NCI-H1436 treated with DMSO at 0.1 percent for 48 hours (cell line): Measurements from ENCODE around the gene OR5K4.

Experiments
- DNase-seq: peaks from one replicate; lab custom pipeline; 2025; lab: John Stamatoyannopoulos, UW

OR5K4 gene

DNA sequence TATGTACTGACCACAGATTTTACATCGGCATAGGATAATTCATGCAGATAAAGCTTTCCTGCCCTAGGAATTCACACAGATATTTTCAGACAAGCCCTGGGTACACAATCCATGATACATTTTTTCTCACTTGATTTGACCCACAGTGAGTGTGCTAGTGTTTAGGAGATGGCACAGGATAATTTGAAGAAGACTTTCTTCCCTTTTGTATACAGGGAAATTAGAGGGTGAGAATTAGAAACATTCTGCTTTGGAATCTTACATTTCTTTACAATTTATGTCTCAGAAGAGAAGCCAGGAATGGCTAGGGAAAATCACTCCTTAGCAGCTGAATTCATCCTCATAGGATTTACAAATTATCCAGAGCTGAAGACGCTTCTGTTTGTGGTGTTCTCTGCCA is at the start of gene OR5K4:
TSS of gene OR5K4 (plus strand) at position 301 of the 400 bp plus-strand sequence. CDS start at position 301, 0 bp downstream.
- DNase-seq, result no peak

DNA sequence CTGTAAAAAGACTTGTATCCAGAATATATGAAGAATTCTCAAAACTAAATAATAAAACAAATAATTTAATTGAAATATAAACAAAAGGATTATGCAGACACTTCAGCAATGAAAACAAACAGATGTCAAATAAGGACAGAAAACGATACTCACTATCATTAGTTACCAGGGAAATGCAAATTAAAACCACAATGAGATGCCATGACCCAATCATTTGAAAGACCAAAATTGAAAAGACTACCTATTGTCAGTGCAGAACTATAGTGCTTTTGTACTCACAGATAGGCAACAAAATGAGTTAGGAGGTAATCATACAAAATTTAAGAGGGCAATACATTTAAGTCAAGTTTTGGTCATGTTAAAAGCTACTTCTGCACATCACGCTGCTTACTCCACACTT is 31.6 kb upstream of the OR5K4 start:
- no peak for DNase-seq

- DNase-seq, result no peak
These were observed 31.0 kb upstream of the OR5K4 start for GRCh38 chr3:98322686-98323085.

- DNase-seq, result no peak
These were observed 30.2 kb upstream of the OR5K4 start for GRCh38 chr3:98323425-98323824.

DNA sequence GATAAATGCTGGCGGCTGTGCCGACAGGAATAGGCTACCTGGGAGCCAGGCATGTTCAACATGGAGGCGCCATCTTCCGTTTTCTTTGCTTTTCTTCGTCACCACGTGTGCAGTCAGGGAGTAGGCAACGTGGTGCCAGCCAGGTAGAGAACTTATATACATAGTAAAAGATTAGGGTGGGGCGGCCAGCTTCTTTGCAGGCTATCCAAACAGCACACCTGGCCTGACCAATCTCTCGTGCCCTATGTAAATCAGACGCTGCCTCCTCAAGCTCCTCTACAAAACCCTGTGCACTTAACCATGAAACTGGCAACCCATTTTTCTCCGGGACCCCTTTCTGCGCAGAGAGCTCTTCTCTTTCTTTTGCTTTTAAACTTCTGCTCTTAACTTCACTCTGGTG is 28.6 kb upstream of the OR5K4 start:
- DNase-seq, result no peak

GRCh38 chr3:98326105-98326893 is 27.4 kb upstream of the OR5K4 start:
- DNase-seq, result no peak

DNA sequence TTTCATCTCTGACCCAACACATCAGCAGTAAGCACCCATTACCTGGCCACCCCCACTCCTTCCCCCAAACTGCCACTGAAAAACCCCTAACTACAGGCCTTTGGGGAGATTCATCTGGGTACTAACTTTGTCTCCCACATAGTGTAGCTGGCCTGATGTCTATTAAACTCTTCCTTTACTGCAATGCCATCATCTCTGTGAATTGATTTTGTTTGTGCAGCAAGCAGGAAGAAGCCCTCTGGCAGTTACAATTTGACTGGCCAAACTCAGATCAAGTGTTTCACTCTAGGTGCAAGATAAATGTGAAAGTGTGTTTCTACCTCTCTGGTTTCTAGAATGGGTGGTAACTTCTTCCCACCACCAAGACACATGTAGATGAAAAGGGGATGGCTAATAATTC is 26.7 kb upstream of the OR5K4 start:
- DNase-seq, result no peak

DNA sequence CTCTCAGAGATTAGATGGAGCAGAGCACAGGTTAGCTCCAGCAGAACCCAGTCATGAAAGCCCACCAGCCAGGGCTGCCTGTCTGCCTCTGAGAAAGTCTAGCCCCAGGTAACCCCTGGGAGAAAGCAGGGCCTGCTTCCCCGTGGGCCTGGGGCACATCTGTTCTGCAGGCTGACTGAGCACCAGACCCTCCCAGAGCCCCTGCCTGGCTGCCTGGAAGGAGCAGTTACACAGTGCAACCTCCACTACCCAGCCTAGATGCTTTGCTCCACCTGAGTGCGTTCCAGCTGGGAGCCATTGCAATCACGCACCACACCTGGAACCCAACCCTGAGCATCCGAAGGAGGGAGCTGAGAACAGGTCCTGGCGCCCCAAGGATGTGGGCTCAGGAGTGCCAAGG is 24.7 kb upstream of the OR5K4 start:
- DNase-seq, result no peak

- no peak for DNase-seq
These were observed 24.1 kb upstream of the OR5K4 start for GRCh38 chr3:98329392-98330124.

- DNase-seq, result no peak
These were observed 22.3 kb upstream of the OR5K4 start for GRCh38 chr3:98331329-98331728.

DNA sequence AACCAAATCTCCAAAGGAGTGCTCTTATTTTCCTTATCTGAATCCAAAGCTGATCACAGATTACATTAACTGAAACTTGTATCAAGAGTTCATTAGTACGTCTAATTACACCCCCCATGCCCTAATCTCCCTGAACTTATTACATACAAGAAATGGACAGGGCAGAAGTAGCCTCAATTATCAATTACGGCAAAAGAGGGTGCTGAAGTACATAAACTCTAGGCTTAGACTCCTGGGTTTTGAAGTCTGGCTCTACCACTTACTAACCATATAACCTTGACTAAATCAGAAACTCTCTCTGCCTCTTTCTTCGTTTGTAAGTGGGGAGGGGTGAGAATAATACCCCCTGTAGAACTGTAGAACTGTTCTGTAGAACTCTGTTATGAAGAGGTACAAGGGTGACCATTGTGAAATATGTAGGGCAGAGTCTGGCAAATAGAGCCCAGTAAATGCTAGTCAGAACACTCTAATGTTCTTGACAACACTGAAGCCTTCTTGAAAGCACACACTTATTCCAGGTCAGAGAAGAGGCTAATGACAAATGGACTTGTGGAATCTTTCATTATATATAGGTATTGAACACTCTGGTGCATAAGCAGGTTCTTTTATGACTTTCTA is 19.6 kb upstream of the OR5K4 start:
- DNase-seq, result no peak

- no peak for DNase-seq
These were observed 14.6 kb upstream of the OR5K4 start for GRCh38 chr3:98339031-98339430.

DNA sequence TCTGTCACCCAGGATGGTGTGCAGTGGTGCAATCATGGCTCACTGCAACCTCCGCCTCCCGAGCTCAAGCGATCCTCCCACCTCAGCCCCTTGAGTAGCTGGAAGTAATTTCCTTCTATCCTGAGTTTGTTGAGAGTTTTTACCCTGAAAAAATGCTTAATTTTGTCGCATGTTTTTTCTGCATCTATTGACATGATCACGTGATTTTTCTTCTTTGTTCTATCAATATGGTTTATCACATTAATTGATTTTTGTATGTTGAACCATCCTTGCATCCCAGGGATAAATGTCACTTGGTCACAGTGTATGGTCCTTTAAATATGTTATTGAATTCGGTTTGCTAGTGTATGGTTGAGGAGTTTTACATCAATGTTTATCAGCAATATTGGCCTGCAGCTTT is 11.9 kb upstream of the OR5K4 start:
- DNase-seq, result no peak

- DNase-seq, result no peak
These were observed 9.8 kb upstream of the OR5K4 start for GRCh38 chr3:98343647-98344507.

GRCh38 chr3:98350082-98350481 is 3.6 kb upstream of the OR5K4 start:
- no peak for DNase-seq

GRCh38 chr3:98359250-98359649 is 5.6 kb downstream of the OR5K4 start:
- DNase-seq, result no peak

DNA sequence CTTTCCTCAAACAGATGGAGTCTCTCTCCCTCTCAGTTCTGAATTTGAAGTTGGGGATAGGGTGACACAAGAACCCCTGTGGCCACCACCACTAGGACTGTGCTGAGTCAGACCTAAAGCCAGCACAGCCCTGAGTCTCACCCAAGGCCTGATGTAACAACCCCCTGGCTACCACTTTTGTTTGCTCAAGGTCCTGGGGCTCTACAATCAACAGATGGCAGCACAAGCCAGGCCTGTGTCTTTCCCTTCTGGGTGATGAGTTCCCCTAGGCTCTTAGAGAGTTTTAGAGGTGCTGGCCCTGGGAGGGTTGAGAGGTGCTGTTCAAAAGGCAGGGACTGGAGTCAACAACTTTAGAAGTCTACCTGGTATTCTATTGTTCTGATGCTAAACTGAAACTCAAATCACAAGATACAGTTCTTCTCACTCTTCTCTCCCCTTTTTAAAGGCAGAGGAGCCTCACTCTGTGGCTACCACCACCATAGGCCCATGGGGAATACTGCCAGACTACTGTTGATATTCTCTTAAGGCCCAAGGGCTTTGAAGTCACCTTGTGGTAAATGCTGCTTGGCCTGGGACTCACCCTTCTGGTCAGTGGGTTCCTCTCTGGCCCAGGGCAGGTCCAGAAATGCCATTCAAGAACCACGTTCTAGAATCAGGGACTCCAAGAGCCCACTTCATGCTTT is 6.5 kb downstream of the OR5K4 start:
- DNase-seq, result no peak

DNA sequence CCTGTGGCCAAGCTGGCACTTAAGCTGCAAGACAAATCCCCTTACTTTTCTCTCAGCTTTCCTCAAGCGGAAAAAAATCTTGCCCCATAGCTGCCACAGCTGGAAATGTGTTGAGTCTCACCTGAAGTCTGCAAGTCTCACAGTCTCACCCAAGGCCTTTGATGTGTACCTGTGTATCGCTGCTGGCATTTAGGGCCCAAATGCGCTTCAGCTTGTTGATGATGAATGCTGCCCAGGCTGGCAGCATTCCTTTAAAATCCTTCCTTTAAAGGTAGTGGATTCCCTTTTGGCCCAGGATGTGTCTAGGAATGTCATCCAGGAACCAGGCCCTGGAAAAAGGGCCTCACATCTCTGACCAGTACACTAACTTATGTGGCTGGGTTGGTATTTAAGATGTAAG is 7.0 kb downstream of the OR5K4 start:
- DNase-seq, result no peak

DNA sequence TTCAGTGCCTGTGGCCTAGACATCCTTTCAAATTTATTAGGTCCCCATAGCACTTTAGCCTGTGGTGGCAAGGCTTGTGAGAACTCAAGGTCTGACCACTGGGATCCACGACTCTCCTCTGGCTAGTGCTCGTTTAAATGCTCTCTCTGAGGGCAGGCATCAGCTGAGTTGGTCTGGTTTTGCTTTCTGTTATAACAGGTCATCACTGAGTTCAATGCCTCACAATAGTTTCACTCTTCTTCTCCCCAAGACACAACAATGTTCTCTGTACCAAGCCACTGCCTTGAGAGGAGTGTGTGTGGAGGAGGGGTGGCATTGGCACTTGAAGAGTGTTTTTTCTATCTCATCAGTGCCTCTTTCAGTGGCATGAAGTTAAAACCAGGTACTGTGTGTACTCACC is 7.6 kb downstream of the OR5K4 start:
- DNase-seq, result no peak

- no peak for DNase-seq
These were observed 14.0 kb downstream of the OR5K4 start for GRCh38 chr3:98367464-98368246.

- DNase-seq, result no peak
These were observed 17.5 kb downstream of the OR5K4 start for GRCh38 chr3:98371186-98371585.
